ENCODE results near the gene IGF2R.

The IGF2R gene

DNA sequence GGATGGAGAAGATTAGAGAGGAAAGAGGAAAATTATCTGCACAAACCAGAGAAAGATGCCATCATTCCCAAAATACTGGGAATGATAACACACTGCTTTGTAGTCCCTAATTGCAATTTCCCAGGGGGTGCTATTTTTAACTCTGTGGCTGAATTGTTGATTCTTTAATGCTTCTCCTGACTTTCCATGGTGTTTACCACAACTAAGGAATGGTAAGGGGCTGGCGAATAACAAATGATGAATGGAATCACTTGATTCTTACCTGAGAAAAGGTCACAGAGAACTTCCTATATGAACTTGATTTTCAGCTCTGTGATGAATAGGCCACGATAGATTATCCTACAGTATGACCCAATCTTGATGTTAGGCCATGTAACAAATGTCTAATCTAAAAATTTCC lies 22.0 kb upstream of the IGF2R start:
- no peak for TF ChIP-seq EZH2 (optimal IDR thresholded peaks at IDR 0.05; ENCODE audit: low read depth, low read length)
- TF ChIP-seq, protein P1, sequence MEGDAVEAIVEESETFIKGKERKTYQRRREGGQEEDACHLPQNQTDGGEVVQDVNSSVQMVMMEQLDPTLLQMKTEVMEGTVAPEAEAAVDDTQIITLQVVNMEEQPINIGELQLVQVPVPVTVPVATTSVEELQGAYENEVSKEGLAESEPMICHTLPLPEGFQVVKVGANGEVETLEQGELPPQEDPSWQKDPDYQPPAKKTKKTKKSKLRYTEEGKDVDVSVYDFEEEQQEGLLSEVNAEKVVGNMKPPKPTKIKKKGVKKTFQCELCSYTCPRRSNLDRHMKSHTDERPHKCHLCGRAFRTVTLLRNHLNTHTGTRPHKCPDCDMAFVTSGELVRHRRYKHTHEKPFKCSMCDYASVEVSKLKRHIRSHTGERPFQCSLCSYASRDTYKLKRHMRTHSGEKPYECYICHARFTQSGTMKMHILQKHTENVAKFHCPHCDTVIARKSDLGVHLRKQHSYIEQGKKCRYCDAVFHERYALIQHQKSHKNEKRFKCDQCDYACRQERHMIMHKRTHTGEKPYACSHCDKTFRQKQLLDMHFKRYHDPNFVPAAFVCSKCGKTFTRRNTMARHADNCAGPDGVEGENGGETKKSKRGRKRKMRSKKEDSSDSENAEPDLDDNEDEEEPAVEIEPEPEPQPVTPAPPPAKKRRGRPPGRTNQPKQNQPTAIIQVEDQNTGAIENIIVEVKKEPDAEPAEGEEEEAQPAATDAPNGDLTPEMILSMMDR (IDR thresholded peaks at IDR 0.05; ENCODE audit: low read length), result no peak
- no peak for TF ChIP-seq EZH2phosphoT487 (IDR thresholded peaks at IDR 0.05; ENCODE audit: low read length)
- Histone ChIP-seq H3K27ac (ENCODE audit: low read length) (no peak overlapping the region), H3K9ac (ENCODE audit: low read length) (no peak overlapping the region), H3K4me1 (ENCODE audit: low read length) (no peaks in the 10 kb centered on the region), H3K79me2 (ENCODE audit: low read length) (no peaks in the 10 kb centered on the region), H3K27me3 (replicated peaks; ENCODE audit: insufficient read depth, low read length) (no peaks in the 10 kb centered on the region), H2AFZ (ENCODE audit: low read length) (no peak overlapping the region), H3K9me3 (replicated peaks; ENCODE audit: insufficient read depth, low read length) (no peaks in the 10 kb centered on the region), H3K9me2 (replicated peaks; ENCODE audit: insufficient read depth, low read length) (no peaks in the 10 kb centered on the region), H3K4me3 (ENCODE audit: low read length) (no peak overlapping the region), H4K20me1 (ENCODE audit: insufficient read depth, low read length) (no peaks in the 10 kb centered on the region), H3K4me2 (ENCODE audit: low read depth, low read length) (no peak overlapping the region), H3K36me3 (replicated peaks; ENCODE audit: insufficient read depth, low read length) (no peaks in the 10 kb centered on the region), H3F3A (ENCODE audit: insufficient read depth, low read length) (no peaks in the 10 kb centered on the region)
- DNase-seq, result no peak

DNA sequence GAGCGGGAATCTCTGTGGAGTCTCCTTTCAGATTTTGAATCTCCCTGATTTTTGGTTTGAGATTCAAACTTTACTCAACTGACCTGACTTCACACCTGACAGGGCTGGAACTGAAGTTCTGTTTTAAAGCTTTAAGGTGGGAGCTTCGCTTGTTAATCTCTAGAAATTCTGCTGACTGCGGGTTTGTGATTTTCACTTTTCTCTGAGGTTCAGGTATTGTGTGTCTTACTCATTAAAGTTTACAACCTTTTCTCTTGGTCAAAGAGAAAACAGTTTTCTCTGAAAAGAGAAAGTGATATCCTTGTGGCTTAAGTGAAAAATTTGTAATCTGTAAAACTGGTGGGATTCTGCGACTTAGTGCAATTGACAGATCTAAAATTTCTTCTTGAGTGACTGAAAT lies 20.7 kb upstream of the IGF2R start:
- TF ChIP-seq, protein P1 (IDR thresholded peaks at IDR 0.05; ENCODE audit: low read length), result no peak
- TF ChIP-seq EZH2phosphoT487 (IDR thresholded peaks at IDR 0.05; ENCODE audit: low read length), result no peak
- no peak for TF ChIP-seq EZH2 (optimal IDR thresholded peaks at IDR 0.05; ENCODE audit: low read depth, low read length)
- Histone ChIP-seq H3K9me3 (replicated peaks; ENCODE audit: insufficient read depth, low read length) (no peaks in the 10 kb centered on the region), H3F3A (ENCODE audit: insufficient read depth, low read length) (no peaks in the 10 kb centered on the region), H3K27ac (ENCODE audit: low read length) (no peak overlapping the region), H3K4me1 (ENCODE audit: low read length) (no peaks in the 10 kb centered on the region), H3K9me2 (replicated peaks; ENCODE audit: insufficient read depth, low read length) (no peaks in the 10 kb centered on the region), H2AFZ (ENCODE audit: low read length) (no peak overlapping the region), H4K20me1 (ENCODE audit: insufficient read depth, low read length) (no peaks in the 10 kb centered on the region), H3K4me3 (ENCODE audit: low read length) (no peak overlapping the region), H3K27me3 (replicated peaks; ENCODE audit: insufficient read depth, low read length) (no peaks in the 10 kb centered on the region), H3K79me2 (ENCODE audit: low read length) (no peaks in the 10 kb centered on the region), H3K9ac (ENCODE audit: low read length) (no peak overlapping the region), H3K4me2 (ENCODE audit: low read depth, low read length) (no peak overlapping the region), H3K36me3 (replicated peaks; ENCODE audit: insufficient read depth, low read length) (no peaks in the 10 kb centered on the region)
- DNase-seq, result no peak

DNA sequence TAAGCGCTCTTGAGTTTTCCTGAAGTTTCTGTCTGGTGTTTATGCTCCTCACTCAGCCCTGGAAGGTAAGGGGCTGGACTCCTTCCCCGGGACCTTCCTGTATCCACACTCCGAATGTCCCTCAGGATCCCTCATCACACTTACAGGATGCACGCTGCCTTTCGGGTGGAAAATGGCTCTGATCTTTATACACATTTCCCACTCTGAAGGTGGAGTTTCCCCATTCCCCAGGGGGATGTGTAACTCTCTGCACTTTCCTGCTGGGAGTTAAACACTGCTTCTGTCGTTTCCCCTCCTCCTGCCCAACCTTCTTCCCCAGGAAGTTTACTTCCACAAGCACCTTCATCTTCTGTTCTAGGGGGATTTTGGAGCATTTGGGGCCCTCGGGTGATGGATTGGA lies 17.1 kb upstream of the IGF2R start:
- no peak overlapping the region for H3K4me2 ChIP-seq (ENCODE audit: low read depth, low read length)
- no peaks in the 10 kb centered on the region for H3K4me1 ChIP-seq (ENCODE audit: low read length)
- TF ChIP-seq EZH2 (optimal IDR thresholded peaks at IDR 0.05; ENCODE audit: low read depth, low read length), result no peak
- TF ChIP-seq EZH2phosphoT487 (IDR thresholded peaks at IDR 0.05; ENCODE audit: low read length), result no peak
- TF ChIP-seq, protein P1 (IDR thresholded peaks at IDR 0.05; ENCODE audit: low read length), result no peak

More for the DNA sequence above, 17.1 kb upstream of the IGF2R start:
- H3K9me2 ChIP-seq (replicated peaks; ENCODE audit: insufficient read depth, low read length), result no peaks in the 10 kb centered on the region
- H2AFZ ChIP-seq (ENCODE audit: low read length), result no peak overlapping the region
- H3K9me3 ChIP-seq (replicated peaks; ENCODE audit: insufficient read depth, low read length), result no peaks in the 10 kb centered on the region
- no peaks in the 10 kb centered on the region for H3K36me3 ChIP-seq (replicated peaks; ENCODE audit: insufficient read depth, low read length)
- H3K4me3 ChIP-seq (ENCODE audit: low read length), result no peak overlapping the region
- H3F3A ChIP-seq (ENCODE audit: insufficient read depth, low read length), result no peaks in the 10 kb centered on the region
- H3K9ac ChIP-seq (ENCODE audit: low read length), result no peak overlapping the region
- DNase-seq, result no peak
- no peak overlapping the region for H3K27ac ChIP-seq (ENCODE audit: low read length)
- H4K20me1 ChIP-seq (ENCODE audit: insufficient read depth, low read length), result no peaks in the 10 kb centered on the region
- no peaks in the 10 kb centered on the region for H3K79me2 ChIP-seq (ENCODE audit: low read length)
- no peaks in the 10 kb centered on the region for H3K27me3 ChIP-seq (replicated peaks; ENCODE audit: insufficient read depth, low read length)

Measured in MM.1S (cell line).